Mesenchymal stem cell (in vitro differentiated cells and primary cell): ENCODE data around the gene MIEN1. TPM values are rescaled to one million over a fixed set of nuclear protein-coding genes. Genes with fewer than 3 reads are reported as not detected.
A peak's percentile ranks its signal among the peaks of the same experiment; 100 is the strongest.

Source experiments
- DNase-seq: peaks from one replicate; pipeline ENCODE4 v3.0.0-alpha.2; 2013
- H2AFZ ChIP-seq: one replicate; pipeline ENCODE4 v1.6.1; 2013; ENCODE audit warnings: low read depth, mild to moderate bottlenecking, control low read depth, inconsistent platforms, low read length, moderate library complexity
- H2AK5ac ChIP-seq: 2 replicates; pipeline ENCODE4 v1.6.1; 2013; ENCODE audit warnings: low read length, moderate library complexity, mild to moderate bottlenecking, inconsistent platforms; ENCODE audit not compliant: severe bottlenecking
- H2BK120ac ChIP-seq: one replicate; pipeline ENCODE4 v1.6.1; 2013; ENCODE audit warnings: low read depth, mild to moderate bottlenecking, inconsistent platforms, low read length, moderate library complexity
- H2BK12ac ChIP-seq, 2 experiments: one replicate each; pipeline ENCODE4 v1.6.1; 2013; ENCODE audit warnings: inconsistent platforms in 2 of 2, low read length in 2 of 2, mild to moderate bottlenecking in 2 of 2, moderate library complexity in 2 of 2, control low read depth in 1 of 2
- H2BK15ac ChIP-seq: one replicate; pipeline ENCODE4 v1.6.1; 2013; ENCODE audit warnings: mild to moderate bottlenecking, low read depth, inconsistent platforms; ENCODE audit not compliant: poor library complexity, severe bottlenecking
- H2BK5ac ChIP-seq: 2 replicates; pipeline ENCODE4 v1.6.1; 2013; ENCODE audit warnings: low read depth, mild to moderate bottlenecking, low read length, control low read depth, inconsistent platforms; ENCODE audit not compliant: poor library complexity, severe bottlenecking
- H3K14ac ChIP-seq, 2 experiments: one replicate each; pipeline ENCODE4 v1.6.1; 2013; ENCODE audit warnings: inconsistent platforms in 2 of 2, low read length in 2 of 2, control low read depth in 1 of 2, mild to moderate bottlenecking in 1 of 2, moderate library complexity in 1 of 2
- H3K18ac ChIP-seq, 2 experiments: one replicate each; pipeline ENCODE4 v1.6.1; 2013; ENCODE audit warnings: inconsistent platforms in 2 of 2, low read length in 2 of 2, control low read depth in 1 of 2, low read depth in 1 of 2, mild to moderate bottlenecking in 1 of 2
- H3K23ac ChIP-seq, 2 experiments: one replicate each; pipeline ENCODE4 v1.6.1; 2013; ENCODE audit warnings: inconsistent platforms in 2 of 2, low read length in 2 of 2, mild to moderate bottlenecking in 2 of 2, moderate library complexity in 2 of 2, control low read depth in 1 of 2
- H3K27ac ChIP-seq: 2 replicates; pipeline ENCODE4 v1.5.1; 2013; ENCODE audit warnings: mild to moderate bottlenecking, moderate library complexity, low read length, control low read depth, inconsistent platforms; ENCODE audit not compliant: poor library complexity, severe bottlenecking
- H3K27me3 ChIP-seq, 2 experiments: 2 replicates each; pipeline versions ENCODE4 v1.6.1 to v1.7.0; 2013; ENCODE audit warnings: low read length in 2 of 2, mild to moderate bottlenecking in 2 of 2, moderate library complexity in 2 of 2, control low read depth in 1 of 2, inconsistent platforms in 1 of 2; ENCODE audit not compliant: control insufficient read depth in 1 of 2, insufficient read depth in 1 of 2
- H3K36me3 ChIP-seq, 2 experiments: 2 replicates each; pipeline versions ENCODE4 v1.6.1 to v1.7.0; 2013; ENCODE audit warnings: low read length in 2 of 2, control low read depth in 1 of 2, inconsistent platforms in 1 of 2, low read depth in 1 of 2, mild to moderate bottlenecking in 1 of 2; ENCODE audit not compliant: insufficient read depth in 2 of 2, control insufficient read depth in 1 of 2
- H3K4ac ChIP-seq, 2 experiments: one replicate each; pipeline ENCODE4 v1.6.1; 2013; ENCODE audit warnings: inconsistent platforms in 2 of 2, low read length in 2 of 2, mild to moderate bottlenecking in 2 of 2, moderate library complexity in 2 of 2, control low read depth in 1 of 2, low read depth in 1 of 2
- H3K4me1 ChIP-seq: 2 replicates; pipeline ENCODE4 v1.6.1; 2013; ENCODE audit warnings: low read depth, low read length, control low read depth; ENCODE audit not compliant: control insufficient read depth, insufficient read depth
- H3K4me2 ChIP-seq: 2 replicates; pipeline ENCODE4 v1.6.1; 2013; ENCODE audit warnings: low read length, mild to moderate bottlenecking, inconsistent platforms; ENCODE audit not compliant: poor library complexity, severe bottlenecking
- H3K4me3 ChIP-seq, 2 experiments: 2 replicates each; pipeline versions ENCODE4 v1.5.1 to v1.7.0; 2013; ENCODE audit warnings: low read length in 2 of 2, mild to moderate bottlenecking in 2 of 2, control low read depth in 1 of 2, low read depth in 1 of 2; ENCODE audit not compliant: insufficient read depth in 1 of 2
- H3K79me1 ChIP-seq: replicated peaks from 2 replicates; pipeline ENCODE4 v1.6.1; 2013; ENCODE audit warnings: mild to moderate bottlenecking, control low read depth, low read length, inconsistent platforms; ENCODE audit not compliant: poor library complexity, severe bottlenecking
- H3K9ac ChIP-seq: 2 replicates; pipeline ENCODE4 v1.7.0; 2013; ENCODE audit warnings: mild to moderate bottlenecking, low read length, moderate library complexity
- H3K9me3 ChIP-seq: 2 replicates; pipeline ENCODE4 v1.7.0; 2013; ENCODE audit warnings: mild to moderate bottlenecking, low read length; ENCODE audit not compliant: control insufficient read depth
- H4K8ac ChIP-seq: one replicate; pipeline ENCODE4 v1.6.1; 2013; ENCODE audit warnings: inconsistent platforms, mild to moderate bottlenecking, low read length, moderate library complexity
- H4K91ac ChIP-seq: one replicate; pipeline ENCODE4 v1.6.1; 2013; ENCODE audit warnings: mild to moderate bottlenecking, low read length, inconsistent platforms
- WGBS: methylation state at CpG from one replicate; pipeline ENCODE4 v1.1.7; 2013; ENCODE audit warnings: mixed read lengths; 5-methylcytosine and 5-hydroxymethylcytosine counted together
- polyA plus RNA-seq, 2 experiments: library from polyadenylated mRNA; stranded (reverse); fragments of 200-250 nt; gene quantifications; one replicate each; pipeline ENCODE4 v1.2.3, GENCODE V29; 2013

The MIEN1 gene, protein sequence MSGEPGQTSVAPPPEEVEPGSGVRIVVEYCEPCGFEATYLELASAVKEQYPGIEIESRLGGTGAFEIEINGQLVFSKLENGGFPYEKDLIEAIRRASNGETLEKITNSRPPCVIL
- polyA plus RNA-seq (2013, experiment 1 of 2) = 91.2 TPM
- polyA plus RNA-seq (2013, experiment 2 of 2) = 95.9 TPM

DNA sequence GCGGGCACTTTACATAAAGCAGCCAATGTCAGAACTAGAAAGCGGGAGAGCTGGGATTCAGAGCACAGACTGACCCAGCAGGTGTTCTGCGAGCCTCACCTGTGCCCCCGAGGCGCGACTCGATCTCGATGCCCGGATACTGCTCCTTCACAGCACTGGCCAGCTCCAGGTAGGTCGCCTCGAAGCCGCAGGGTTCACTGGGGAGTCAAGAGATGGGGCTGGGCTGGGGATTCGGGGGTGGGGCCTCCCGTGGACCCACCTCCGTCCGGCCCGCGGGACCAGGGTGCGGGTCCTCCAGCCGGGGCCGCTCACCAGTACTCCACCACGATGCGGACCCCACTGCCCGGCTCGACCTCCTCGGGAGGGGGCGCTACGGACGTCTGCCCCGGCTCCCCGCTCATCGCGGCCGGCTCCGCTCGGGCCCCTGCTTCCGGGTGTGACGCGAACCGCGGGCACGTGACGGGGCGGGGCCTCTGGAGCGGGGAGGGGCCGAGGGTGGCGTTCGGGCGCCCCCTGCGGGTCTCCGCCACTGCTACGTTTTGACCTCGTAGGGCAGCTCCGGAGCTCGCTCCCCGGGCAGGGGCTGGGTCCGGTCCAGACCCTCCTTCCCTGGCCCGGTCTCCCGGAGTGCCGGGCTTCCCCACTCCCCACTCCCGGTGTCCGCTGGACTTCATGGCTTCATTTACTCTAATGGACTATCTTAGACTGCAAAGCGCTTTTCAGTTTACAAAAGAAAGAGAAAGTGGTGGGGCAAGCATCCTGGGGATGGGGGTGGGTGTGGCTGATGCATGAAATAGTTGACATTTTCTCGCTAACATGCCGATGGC lies at the start of gene MIEN1:
TSS of gene MIEN1 (minus strand) at position 438 of the 827 bp plus-strand sequence. CDS start at position 401, 37 bp downstream.
- Histone ChIP-seq H2BK12ac (peak within 1 kb of the TSS in 1 of 2 experiments; percentile 57), H3K4me3 (peak within 1 kb of the TSS; percentile 79 to 95), H3K9me3 (no peaks in the 10 kb centered on the region), H3K14ac (peak within 1 kb of the TSS in 1 of 2 experiments; percentile 46), H3K4ac (peak within 1 kb of the TSS in 1 of 2 experiments; percentile 66), H3K27ac (no peak within 1 kb of the TSS), H3K23ac (no peak within 1 kb of the TSS), H3K79me1 (peaks cover 16% of the 10 kb centered on the region), H2BK5ac (peak within 1 kb of the TSS; percentile 66), H2AFZ (peak within 1 kb of the TSS; percentile 84), H3K27me3 (no peaks in the 10 kb centered on the region), H2BK15ac (peak within 1 kb of the TSS; percentile 96), H4K91ac (peak within 1 kb of the TSS; percentile 96), H4K8ac (peak within 1 kb of the TSS; percentile 30), H2BK120ac (no peak within 1 kb of the TSS), H3K4me2 (peak within 1 kb of the TSS; percentile 89), H3K9ac (peak within 1 kb of the TSS; percentile 91), H3K18ac (peak within 1 kb of the TSS; percentile 94 to 95), H2AK5ac (peak within 1 kb of the TSS; percentile 20), H3K4me1 (peaks cover 11% of the 10 kb centered on the region), H3K36me3 (peaks cover 32 to 36% of the 10 kb centered on the region in 2 experiments)
- WGBS = 2% methylated on average over 53 of the region's 65 CpGs
- DNase-seq = peak; percentile 82

DNA sequence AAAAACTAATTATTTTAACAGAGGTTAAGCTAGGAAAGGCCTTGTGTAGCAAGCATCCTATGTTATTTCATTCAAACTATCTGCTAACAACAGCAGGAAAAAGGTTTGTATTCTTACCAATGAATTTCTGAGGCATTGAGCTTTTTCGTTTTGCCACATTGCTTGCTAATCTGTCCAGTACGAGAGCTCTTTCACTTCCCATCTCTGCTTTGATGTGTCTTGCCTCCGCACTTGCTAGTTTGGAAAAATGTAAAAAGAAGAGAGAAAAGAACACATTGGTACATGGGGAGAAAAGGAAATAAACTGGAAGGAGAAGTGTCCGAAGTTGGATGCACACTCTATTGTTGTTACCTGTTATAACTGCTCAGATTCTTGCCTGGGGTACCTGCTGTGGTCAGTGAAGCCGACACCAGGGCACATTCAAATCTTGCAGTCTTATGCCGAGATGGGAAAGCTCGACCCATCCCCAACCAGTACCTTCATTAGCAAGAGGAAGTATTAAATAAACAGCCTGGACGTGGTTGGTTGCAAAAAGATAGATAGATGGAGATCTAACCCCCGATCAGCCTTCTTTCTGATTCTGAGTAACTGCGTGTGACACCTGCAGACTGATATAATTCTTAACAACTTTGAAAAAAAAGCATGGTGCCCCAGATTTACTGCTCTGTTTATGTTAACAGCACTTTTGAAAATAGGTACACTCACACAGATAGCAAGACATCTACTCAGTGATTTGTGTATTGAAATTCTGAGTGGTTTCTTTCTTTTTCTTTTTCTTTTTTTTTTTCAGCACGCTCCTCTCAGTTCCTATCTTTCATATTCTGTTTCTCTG lies 47.4 kb upstream of the MIEN1 start:
- Histone ChIP-seq H2BK5ac (no peak overlapping the region), H3K36me3 (no peaks in the 10 kb centered on the region), H3K9ac (no peak overlapping the region), H3K9me3 (no peaks in the 10 kb centered on the region), H3K4me2 (no peak overlapping the region), H2AFZ (no peak overlapping the region), H3K27me3 (peaks cover 19 to 83% of the 10 kb centered on the region in 2 experiments), H3K18ac (no peak overlapping the region), H4K91ac (no peak overlapping the region), H4K8ac (no peak overlapping the region), H2AK5ac (no peak overlapping the region), H3K14ac (no peak overlapping the region), H3K4ac (no peak overlapping the region), H3K27ac (no peak overlapping the region), H2BK12ac (no peak overlapping the region), H3K4me3 (no peak overlapping the region), H3K4me1 (no peaks in the 10 kb centered on the region), H2BK120ac (no peak overlapping the region), H3K23ac (no peak overlapping the region), H2BK15ac (no peak overlapping the region), H3K79me1 (no peaks in the 10 kb centered on the region)
- DNase-seq = no peak
- WGBS = 71% methylated on average over 8 of the region's 11 CpGs

DNA sequence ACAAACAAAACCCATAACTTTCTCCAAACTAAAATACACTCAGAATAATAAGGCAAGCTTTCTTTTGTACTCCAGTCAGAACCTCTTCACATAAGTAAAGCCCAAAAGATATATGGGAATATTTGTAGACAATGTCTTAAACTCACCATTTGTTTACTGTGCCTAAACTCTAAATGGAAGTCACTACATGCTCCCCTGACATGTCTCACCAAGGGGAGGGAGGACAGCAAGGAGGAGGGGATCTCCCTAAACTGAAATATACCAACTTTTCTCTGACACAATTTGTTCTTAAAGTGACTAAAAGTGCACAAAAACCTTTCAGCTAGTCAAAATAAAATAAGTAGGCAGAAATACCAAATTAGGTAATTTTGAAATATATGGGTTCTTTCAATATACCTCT lies 45.9 kb upstream of the MIEN1 start:
- Histone ChIP-seq H3K4me3 (no peak overlapping the region), H3K9ac (no peak overlapping the region), H3K9me3 (no peaks in the 10 kb centered on the region), H3K4me1 (no peaks in the 10 kb centered on the region), H4K8ac (no peak overlapping the region), H3K4ac (no peak overlapping the region), H3K23ac (no peak overlapping the region), H2AFZ (no peak overlapping the region), H2BK120ac (no peak overlapping the region), H4K91ac (no peak overlapping the region), H3K4me2 (no peak overlapping the region), H3K27ac (no peak overlapping the region), H2BK15ac (no peak overlapping the region), H3K14ac (no peak overlapping the region), H3K27me3 (peaks cover 23 to 76% of the 10 kb centered on the region in 2 experiments), H3K79me1 (no peaks in the 10 kb centered on the region), H2BK5ac (no peak overlapping the region), H3K36me3 (no peaks in the 10 kb centered on the region), H2AK5ac (no peak overlapping the region), H3K18ac (no peak overlapping the region), H2BK12ac (no peak overlapping the region)
- DNase-seq = no peak

DNA sequence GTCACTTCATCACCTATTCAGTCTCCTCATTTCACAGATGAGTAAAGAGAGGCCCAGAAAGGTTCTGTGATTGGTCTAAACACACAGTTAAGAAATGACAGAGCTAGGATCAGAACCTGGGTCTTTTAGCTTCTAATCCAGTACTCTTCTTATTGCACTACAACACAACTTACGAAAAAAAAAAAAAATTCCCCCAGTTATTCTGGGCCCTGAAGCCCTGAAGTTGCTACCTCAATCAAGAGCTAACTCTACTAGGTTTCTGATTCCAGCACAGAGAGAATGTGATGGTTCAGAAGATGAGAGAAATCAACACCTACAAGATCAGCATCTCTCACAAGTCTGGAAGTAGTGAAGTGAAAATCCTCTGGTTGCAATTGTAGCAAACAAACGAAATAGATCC lies 44.7 kb upstream of the MIEN1 start:
- Histone ChIP-seq H3K36me3 (no peaks in the 10 kb centered on the region), H3K18ac (no peak overlapping the region), H3K79me1 (no peaks in the 10 kb centered on the region), H2AFZ (no peak overlapping the region), H3K9ac (no peak overlapping the region), H2BK15ac (no peak overlapping the region), H4K8ac (no peak overlapping the region), H3K27ac (no peak overlapping the region), H2BK12ac (no peak overlapping the region), H3K23ac (no peak overlapping the region), H3K4me2 (no peak overlapping the region), H2AK5ac (no peak overlapping the region), H2BK5ac (no peak overlapping the region), H3K4me1 (no peaks in the 10 kb centered on the region), H4K91ac (no peak overlapping the region), H3K4me3 (no peak overlapping the region), H2BK120ac (no peak overlapping the region), H3K4ac (no peak overlapping the region), H3K27me3 (peaks cover 31 to 76% of the 10 kb centered on the region in 2 experiments), H3K14ac (no peak overlapping the region), H3K9me3 (no peaks in the 10 kb centered on the region)
- no peak for DNase-seq
- WGBS = 100% methylated on average over 1 of the region's 2 CpGs
